AG09319 (cell line): ENCODE data around the gene CAV1.

Experiments used
- DNase-seq: peaks from one replicate; pipeline ENCODE4 v3.0.0-alpha.2; 2010; ENCODE audit warnings: low read depth; ENCODE audit errors: extremely low read depth
- TF ChIP-seq, protein P1 (sequence below): IDR thresholded peaks from 2 replicates; pipeline ENCODE4 v1.5.1; 2011; ENCODE audit warnings: low read depth, mild to moderate bottlenecking, inconsistent platforms, low read length, moderate library complexity

Gene CAV1

DNA sequence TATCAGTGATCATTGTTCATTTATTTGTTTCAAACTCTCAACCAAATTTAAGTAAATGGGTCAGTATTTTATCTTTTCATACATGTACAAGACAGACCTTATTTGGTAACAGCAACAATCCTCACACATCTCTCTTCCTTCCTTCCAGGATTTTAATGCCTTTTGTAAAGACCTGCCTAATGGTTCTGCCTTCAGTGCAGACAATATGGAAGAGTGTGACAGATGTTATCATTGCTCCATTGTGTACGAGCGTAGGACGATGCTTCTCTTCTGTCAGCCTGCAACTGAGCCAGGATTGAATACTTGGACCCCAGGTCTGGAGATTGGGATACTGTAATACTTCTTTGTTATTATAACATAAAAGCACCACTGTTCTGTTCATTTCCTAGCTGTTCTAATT is 19.0 kb upstream of the CAV1 start:
- TF ChIP-seq, protein P1, sequence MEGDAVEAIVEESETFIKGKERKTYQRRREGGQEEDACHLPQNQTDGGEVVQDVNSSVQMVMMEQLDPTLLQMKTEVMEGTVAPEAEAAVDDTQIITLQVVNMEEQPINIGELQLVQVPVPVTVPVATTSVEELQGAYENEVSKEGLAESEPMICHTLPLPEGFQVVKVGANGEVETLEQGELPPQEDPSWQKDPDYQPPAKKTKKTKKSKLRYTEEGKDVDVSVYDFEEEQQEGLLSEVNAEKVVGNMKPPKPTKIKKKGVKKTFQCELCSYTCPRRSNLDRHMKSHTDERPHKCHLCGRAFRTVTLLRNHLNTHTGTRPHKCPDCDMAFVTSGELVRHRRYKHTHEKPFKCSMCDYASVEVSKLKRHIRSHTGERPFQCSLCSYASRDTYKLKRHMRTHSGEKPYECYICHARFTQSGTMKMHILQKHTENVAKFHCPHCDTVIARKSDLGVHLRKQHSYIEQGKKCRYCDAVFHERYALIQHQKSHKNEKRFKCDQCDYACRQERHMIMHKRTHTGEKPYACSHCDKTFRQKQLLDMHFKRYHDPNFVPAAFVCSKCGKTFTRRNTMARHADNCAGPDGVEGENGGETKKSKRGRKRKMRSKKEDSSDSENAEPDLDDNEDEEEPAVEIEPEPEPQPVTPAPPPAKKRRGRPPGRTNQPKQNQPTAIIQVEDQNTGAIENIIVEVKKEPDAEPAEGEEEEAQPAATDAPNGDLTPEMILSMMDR, result no peak
- DNase-seq, result no peak

DNA sequence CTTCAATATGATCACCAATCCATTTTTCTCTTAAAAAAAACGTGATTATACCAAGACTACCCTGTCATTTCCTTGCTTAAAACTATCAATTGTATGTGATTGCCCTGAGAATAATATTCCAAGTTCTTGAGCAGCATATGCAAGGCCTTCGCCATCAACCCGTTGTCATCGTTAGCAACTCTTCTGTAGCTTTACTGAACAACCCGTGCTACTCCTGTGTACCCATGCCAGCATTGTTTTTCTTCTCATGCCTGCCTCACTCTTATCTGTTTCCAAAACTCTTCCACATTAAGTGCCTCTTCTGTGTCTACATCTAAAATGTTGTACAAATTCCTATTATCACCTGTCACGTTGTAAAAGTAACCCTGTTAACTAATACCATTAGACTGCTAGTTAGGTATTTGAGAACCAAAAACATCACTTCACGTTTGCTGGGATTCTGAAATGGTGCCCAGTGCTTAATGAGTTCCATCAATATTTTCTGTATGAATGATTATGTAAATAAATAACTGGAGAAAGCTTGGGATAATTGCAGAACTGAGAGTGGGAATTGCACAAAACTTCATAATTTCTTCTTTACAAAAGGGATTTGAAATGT is 14.8 kb upstream of the CAV1 start:
- TF ChIP-seq, protein P1, result no peak
- peak; percentile 44 for DNase-seq

DNA sequence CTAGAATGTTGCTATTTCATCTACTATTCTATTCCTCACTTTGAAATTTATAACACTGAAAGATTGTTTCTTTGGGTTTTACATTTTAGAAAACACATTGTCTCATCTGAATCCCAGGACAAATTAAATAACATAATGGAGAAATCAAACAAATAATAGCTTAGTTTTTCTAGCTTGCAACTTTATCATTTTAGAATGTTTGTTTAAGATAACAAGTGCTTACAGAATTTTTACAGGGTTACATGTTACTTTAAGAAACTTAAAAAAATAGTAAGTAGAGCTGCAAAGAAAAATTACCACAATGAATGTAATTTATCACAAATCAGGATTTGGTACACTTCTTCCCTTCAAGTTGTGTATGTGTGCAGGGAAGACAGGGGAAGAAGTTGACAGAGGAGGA is 14.0 kb upstream of the CAV1 start:
- no peak for DNase-seq
- TF ChIP-seq, protein P1, result no peak

DNA sequence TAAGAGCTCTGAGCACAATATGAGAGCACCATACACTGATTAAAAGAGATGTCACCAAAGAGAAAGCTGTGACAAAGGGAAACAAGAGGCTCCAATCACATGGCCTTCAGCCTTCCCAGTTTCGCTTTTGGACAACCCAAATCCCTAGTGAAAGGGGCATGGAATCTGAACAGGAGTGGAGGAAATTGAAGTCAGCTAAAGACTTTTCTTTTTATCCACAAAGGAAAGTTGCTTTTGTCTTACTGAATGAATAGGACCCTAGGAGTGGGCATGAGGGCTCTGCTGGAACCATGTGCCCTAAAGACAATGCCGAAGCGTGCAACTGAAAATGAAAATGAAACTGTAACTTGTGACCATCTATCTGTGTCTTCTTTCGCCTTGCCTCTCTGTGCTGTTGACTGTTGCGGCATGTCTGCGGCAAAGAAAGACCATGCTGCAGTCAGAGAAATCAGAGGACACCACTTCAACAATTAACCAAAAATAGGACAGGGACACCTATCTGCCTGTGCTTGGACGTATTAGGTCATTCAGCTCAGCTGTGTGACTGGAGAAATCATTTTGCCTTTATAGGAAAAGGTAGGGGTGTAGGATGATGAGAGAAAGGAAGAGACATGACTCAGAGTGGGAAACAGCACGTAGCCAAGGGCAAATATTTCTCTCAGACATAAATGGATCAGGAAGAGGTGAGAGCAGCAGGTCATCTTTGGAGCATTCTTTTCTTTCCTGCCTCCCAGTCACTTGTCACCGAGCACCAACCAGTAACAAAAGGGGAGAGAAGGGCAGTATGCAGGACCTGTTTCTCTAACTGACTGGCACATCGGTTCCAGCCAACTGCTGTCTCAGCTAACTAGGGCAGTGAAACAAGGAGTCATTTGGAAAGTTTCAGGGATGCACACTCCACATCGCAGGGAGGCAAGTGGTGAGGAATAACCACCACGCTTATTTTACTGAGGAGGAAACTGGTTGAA is 13.0 kb upstream of the CAV1 start:
- TF ChIP-seq, protein P1, result no peak
- DNase-seq, result no peak

DNA sequence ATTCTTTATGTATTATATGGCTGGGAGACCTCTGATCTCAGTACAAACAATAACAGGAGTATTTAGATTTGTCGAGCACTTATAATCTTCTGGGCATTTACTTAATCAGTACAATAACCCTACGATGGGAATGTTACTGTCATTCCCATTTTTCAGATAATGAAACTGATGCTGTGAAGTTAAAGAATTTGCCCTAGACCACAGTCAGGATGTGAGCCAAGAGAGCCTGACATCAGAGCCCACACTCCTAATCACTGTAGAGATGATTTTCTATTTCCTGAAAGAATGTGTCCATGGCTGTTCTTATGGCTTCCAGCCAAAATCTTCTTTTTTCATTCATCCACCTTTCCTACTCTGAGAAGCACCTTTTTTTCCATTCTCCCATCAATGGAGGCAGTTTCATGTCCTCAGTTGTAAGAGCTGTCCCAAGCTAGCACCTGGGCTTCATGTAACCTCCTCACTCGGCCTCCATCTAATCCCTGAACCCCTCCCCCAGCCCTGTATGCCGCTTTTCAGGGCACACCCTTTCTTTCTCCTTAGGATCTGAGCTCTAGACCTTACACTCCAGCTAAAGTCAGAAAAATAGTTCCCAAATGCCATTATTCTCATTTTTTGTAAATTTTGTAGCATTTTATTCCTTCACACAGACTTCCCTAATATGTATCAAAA is 12.2 kb upstream of the CAV1 start:
- DNase-seq, result no peak
- TF ChIP-seq, protein P1, result no peak

DNA sequence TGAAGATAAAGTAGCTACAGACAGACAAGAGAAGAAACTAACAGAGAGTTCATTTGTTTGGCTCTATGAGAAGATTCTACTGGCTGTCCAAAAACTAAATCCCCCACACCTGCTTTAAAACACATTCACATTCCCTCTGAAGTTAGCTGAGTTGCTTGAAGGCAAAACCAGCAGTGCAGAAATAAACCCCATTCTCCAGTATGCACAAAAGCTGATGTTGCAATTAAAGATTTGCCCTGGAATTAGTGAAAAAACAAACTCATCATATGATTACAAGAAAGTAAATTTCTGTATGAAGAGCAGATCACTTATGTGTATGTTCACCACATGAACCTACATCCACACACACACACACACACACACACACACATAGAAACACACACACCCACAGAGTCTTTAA is 9.3 kb upstream of the CAV1 start:
- no peak for DNase-seq
- TF ChIP-seq, protein P1, result no peak

DNA sequence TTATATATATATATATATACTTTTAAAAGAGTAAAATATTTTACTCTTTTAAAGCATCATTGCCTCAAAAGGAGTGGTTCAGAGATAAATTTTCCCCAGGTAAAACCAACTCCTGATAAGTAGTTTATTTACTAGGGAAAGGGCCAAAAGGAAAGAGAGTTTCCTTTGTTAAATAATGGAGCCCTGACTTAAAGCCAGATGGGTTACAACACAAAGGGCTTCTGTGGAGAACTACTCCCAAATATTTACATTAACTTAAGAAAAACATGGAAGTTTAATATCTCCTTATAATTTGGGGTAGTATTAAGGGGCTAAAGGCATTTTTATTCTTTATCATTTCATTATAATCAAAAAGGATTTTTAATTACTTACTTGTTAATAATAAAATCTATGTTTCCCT is 8.5 kb upstream of the CAV1 start:
- TF ChIP-seq, protein P1, result no peak
- no peak for DNase-seq
